DND-41 (cell line): ENCODE results near the gene BTBD16.

Experiments
- ATAC-seq: fragments of 200-7000 bp; cut with Tn5 transposase; 3 replicates; pipeline ENCODE4 v1.9.1; 2021; ENCODE audit warnings: low read depth; ENCODE audit not compliant: insufficient read depth
- DNase-seq: peaks from one replicate; pipeline ENCODE4 v3.0.0-alpha.2; 2020
- H2AFZ ChIP-seq: 2 replicates; pipeline ENCODE4 v1.6.0; 2012; ENCODE audit warnings: low read depth, low read length
- H3K27ac ChIP-seq: 2 replicates; pipeline ENCODE4 v1.5.1; 2012; ENCODE audit warnings: low read length, inconsistent platforms
- H3K27me3 ChIP-seq: fragments of 200-600 bp; sonication (generic); 2 replicates; pipeline ENCODE4 v1.6.0; 2012; ENCODE audit warnings: low read length, mild to moderate bottlenecking, inconsistent platforms; ENCODE audit not compliant: insufficient read depth, poor library complexity
- H3K36me3 ChIP-seq: 2 replicates; pipeline ENCODE4 v1.5.1; 2012; ENCODE audit warnings: low read length, inconsistent platforms; ENCODE audit not compliant: insufficient read depth
- H3K4me1 ChIP-seq: 2 replicates; pipeline ENCODE4 v1.5.1; 2012; ENCODE audit warnings: mild to moderate bottlenecking, low read length; ENCODE audit not compliant: insufficient read depth
- H3K4me2 ChIP-seq: 2 replicates; pipeline ENCODE4 v1.6.0; 2012; ENCODE audit warnings: mild to moderate bottlenecking, moderate library complexity, low read length, inconsistent platforms; ENCODE audit not compliant: insufficient read depth
- H3K4me3 ChIP-seq, 2 experiments: fragments of 200-600 bp in 1 of 2; shearing (Covaris generic) in 1 of 2; 2 replicates each; pipeline ENCODE4 v1.5.1; 2012 to 2016; ENCODE audit warnings: inconsistent platforms in 2 of 2, low read length in 2 of 2, mild to moderate bottlenecking in 2 of 2, low read depth in 1 of 2, moderate library complexity in 1 of 2
- H3K79me2 ChIP-seq: 2 replicates; pipeline ENCODE4 v1.6.0; 2012; ENCODE audit warnings: low read length, inconsistent platforms; ENCODE audit not compliant: insufficient read depth
- H3K9ac ChIP-seq: 2 replicates; pipeline ENCODE4 v1.6.0; 2012; ENCODE audit warnings: low read depth, mild to moderate bottlenecking, inconsistent platforms, low read length, moderate library complexity
- H3K9me3 ChIP-seq: 2 replicates; pipeline ENCODE4 v1.5.1; 2012; ENCODE audit warnings: low read length, moderate library complexity, mild to moderate bottlenecking, inconsistent platforms; ENCODE audit not compliant: insufficient read depth, severe bottlenecking
- H4K20me1 ChIP-seq: 2 replicates; pipeline ENCODE4 v1.6.0; 2012; ENCODE audit warnings: low read length; ENCODE audit not compliant: insufficient read depth
- CTCF ChIP-seq: IDR thresholded peaks from 2 replicates; pipeline ENCODE4 v1.5.1; 2012; ENCODE audit warnings: borderline replicate concordance, low read length, moderate library complexity, mild to moderate bottlenecking; ENCODE audit not compliant: poor library complexity, severe bottlenecking; ENCODE audit errors: extremely low read depth
- EZH2 ChIP-seq: IDR thresholded peaks from 3 replicates; pipeline ENCODE4 v1.6.1; 2012; ENCODE audit warnings: borderline replicate concordance, low read depth, mild to moderate bottlenecking, moderate library complexity, low read length, inconsistent platforms; ENCODE audit not compliant: severe bottlenecking

Gene BTBD16

DNA sequence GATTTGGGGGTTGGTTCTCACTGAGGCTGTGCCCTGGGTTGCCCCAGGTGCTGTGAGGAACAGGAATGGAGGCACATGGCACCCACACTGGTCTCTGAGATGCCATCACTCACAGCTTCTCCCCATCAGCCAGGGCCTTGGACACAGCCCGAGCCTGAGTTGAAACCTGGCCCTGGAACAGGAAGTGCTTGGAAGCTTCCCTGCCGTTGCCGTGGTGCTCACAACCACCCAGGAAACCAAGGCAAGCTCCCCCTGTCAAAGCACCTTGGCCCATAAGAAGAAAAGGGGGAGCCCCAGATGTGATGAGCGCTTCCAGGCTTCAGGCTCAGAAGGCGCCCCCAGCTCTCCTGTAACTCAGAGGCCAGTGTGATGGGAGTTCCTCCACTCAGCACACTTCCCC is at the start of gene BTBD16:
Gene BTBD16, plus strand, starts transcription at position 221 of the 400 bp plus-strand sequence. CDS start 3,786 bp downstream, outside the sequence.
- Histone ChIP-seq H3K4me2 (no peak within 1 kb of the TSS), H4K20me1 (no peaks in the 10 kb centered on the region), H3K27me3 (no peaks in the 10 kb centered on the region), H3K79me2 (no peaks in the 10 kb centered on the region), H3K27ac (no peak within 1 kb of the TSS), H3K36me3 (no peaks in the 10 kb centered on the region), H2AFZ (no peak within 1 kb of the TSS), H3K4me3 (no peak within 1 kb of the TSS), H3K9ac (no peak within 1 kb of the TSS), H3K4me1 (no peaks in the 10 kb centered on the region), H3K9me3 (no peaks in the 10 kb centered on the region)
- DNase-seq: no peak
- TF ChIP-seq CTCF (no peak), EZH2 (no peak)
- no peak for ATAC-seq

GRCh38 chr10:122221958-122222357 is 49.1 kb upstream of the BTBD16 start:
- Histone ChIP-seq H3K4me2 (no peak overlapping the region), H3K27me3 (peaks cover 23% of the 10 kb centered on the region), H3K79me2 (no peaks in the 10 kb centered on the region), H3K4me1 (no peaks in the 10 kb centered on the region), H3K9me3 (no peaks in the 10 kb centered on the region), H2AFZ (no peak overlapping the region), H3K36me3 (no peaks in the 10 kb centered on the region), H3K4me3 (no peak overlapping the region), H4K20me1 (no peaks in the 10 kb centered on the region), H3K9ac (no peak overlapping the region), H3K27ac (no peak overlapping the region)
- ATAC-seq (no peak; the same call in 2 of the 3 replicates), DNase-seq (no peak)
- no peak for TF ChIP-seq EZH2
- TF ChIP-seq CTCF: no peak

GRCh38 chr10:122222638-122223037 is 48.5 kb upstream of the BTBD16 start:
- Histone ChIP-seq H3K4me3 (no peak overlapping the region), H3K27me3 (peaks cover 23% of the 10 kb centered on the region), H3K36me3 (no peaks in the 10 kb centered on the region), H3K9me3 (no peaks in the 10 kb centered on the region), H3K27ac (no peak overlapping the region), H3K4me2 (no peak overlapping the region), H3K4me1 (no peaks in the 10 kb centered on the region), H2AFZ (no peak overlapping the region), H4K20me1 (no peaks in the 10 kb centered on the region), H3K79me2 (no peaks in the 10 kb centered on the region), H3K9ac (no peak overlapping the region)
- no peak for ATAC-seq
- DNase-seq: no peak
- TF ChIP-seq CTCF (no peak), EZH2 (no peak)

DNA sequence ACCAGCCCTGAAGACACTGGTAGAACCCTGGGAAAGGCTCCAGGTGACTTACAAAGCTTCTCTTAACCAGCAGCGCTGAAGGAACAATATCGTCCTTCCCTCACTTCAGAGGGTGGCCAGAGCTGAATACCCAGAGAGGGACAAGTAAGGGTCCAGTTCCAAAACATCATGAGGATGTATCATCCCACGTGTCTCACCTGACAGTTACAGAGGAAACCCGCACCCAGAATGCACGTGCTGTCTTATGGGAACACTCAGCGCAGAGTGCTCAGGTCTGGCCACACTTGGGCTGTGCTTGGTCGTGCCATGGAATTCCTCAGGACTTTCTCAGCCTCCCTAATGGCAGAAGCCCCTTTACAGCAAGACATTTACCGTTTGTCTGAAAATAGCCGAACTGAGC is 46.9 kb upstream of the BTBD16 start:
- Histone ChIP-seq H3K4me3 (no peak overlapping the region), H3K4me2 (no peak overlapping the region), H3K9ac (no peak overlapping the region), H3K4me1 (no peaks in the 10 kb centered on the region), H3K36me3 (no peaks in the 10 kb centered on the region), H3K27me3 (peaks cover 26% of the 10 kb centered on the region), H2AFZ (no peak overlapping the region), H3K27ac (no peak overlapping the region), H4K20me1 (no peaks in the 10 kb centered on the region), H3K9me3 (no peaks in the 10 kb centered on the region), H3K79me2 (no peaks in the 10 kb centered on the region)
- no peak for ATAC-seq
- TF ChIP-seq EZH2 (no peak), CTCF (no peak)
- DNase-seq: no peak
